ENCODE data around the gene CETP.

DNA sequence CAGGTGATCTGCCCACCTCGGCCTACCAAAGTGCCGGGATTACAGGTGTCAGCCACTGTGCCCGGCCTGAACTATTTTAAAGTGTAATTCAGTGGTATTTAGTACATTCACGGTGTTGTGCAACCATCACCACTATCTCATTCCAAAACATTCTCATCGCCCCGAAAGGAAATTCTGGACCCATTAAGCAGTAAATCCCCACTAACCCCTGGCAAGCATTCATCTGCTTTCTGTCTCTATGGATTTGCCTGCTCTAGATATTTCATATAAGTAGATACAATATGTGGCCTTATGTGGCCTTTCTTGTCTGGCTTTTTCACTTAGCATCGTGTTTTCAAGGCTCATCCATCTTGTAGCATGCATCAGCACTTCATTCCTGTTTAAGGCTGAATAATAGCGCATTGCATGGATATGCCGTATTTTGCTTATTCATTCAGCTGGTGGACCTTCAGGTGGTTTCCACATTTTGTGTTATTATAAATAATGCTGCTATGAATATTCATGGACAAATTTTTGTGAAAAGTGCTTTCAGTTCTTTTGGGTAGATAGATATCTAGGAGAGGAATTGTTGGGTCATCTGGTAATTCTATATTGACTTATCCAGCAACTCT, 38.2 kb upstream of the CETP start:
- TF ChIP-seq, protein P1, sequence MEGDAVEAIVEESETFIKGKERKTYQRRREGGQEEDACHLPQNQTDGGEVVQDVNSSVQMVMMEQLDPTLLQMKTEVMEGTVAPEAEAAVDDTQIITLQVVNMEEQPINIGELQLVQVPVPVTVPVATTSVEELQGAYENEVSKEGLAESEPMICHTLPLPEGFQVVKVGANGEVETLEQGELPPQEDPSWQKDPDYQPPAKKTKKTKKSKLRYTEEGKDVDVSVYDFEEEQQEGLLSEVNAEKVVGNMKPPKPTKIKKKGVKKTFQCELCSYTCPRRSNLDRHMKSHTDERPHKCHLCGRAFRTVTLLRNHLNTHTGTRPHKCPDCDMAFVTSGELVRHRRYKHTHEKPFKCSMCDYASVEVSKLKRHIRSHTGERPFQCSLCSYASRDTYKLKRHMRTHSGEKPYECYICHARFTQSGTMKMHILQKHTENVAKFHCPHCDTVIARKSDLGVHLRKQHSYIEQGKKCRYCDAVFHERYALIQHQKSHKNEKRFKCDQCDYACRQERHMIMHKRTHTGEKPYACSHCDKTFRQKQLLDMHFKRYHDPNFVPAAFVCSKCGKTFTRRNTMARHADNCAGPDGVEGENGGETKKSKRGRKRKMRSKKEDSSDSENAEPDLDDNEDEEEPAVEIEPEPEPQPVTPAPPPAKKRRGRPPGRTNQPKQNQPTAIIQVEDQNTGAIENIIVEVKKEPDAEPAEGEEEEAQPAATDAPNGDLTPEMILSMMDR (IDR thresholded peaks at IDR 0.05; ENCODE audit: low read depth, low read length, missing input control) = no peak
- TF ChIP-seq, protein P2, sequence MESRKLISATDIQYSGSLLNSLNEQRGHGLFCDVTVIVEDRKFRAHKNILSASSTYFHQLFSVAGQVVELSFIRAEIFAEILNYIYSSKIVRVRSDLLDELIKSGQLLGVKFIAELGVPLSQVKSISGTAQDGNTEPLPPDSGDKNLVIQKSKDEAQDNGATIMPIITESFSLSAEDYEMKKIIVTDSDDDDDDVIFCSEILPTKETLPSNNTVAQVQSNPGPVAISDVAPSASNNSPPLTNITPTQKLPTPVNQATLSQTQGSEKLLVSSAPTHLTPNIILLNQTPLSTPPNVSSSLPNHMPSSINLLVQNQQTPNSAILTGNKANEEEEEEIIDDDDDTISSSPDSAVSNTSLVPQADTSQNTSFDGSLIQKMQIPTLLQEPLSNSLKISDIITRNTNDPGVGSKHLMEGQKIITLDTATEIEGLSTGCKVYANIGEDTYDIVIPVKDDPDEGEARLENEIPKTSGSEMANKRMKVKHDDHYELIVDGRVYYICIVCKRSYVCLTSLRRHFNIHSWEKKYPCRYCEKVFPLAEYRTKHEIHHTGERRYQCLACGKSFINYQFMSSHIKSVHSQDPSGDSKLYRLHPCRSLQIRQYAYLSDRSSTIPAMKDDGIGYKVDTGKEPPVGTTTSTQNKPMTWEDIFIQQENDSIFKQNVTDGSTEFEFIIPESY (IDR thresholded peaks at IDR 0.05) = no peak
- TF ChIP-seq SP1 (IDR thresholded peaks at IDR 0.05) (no peak), HNF4G (IDR thresholded peaks at IDR 0.05) (no peak), JUND (IDR thresholded peaks at IDR 0.05) (no peak), YY1 (IDR thresholded peaks at IDR 0.05) (no peak)
- TF ChIP-seq, protein P3, sequence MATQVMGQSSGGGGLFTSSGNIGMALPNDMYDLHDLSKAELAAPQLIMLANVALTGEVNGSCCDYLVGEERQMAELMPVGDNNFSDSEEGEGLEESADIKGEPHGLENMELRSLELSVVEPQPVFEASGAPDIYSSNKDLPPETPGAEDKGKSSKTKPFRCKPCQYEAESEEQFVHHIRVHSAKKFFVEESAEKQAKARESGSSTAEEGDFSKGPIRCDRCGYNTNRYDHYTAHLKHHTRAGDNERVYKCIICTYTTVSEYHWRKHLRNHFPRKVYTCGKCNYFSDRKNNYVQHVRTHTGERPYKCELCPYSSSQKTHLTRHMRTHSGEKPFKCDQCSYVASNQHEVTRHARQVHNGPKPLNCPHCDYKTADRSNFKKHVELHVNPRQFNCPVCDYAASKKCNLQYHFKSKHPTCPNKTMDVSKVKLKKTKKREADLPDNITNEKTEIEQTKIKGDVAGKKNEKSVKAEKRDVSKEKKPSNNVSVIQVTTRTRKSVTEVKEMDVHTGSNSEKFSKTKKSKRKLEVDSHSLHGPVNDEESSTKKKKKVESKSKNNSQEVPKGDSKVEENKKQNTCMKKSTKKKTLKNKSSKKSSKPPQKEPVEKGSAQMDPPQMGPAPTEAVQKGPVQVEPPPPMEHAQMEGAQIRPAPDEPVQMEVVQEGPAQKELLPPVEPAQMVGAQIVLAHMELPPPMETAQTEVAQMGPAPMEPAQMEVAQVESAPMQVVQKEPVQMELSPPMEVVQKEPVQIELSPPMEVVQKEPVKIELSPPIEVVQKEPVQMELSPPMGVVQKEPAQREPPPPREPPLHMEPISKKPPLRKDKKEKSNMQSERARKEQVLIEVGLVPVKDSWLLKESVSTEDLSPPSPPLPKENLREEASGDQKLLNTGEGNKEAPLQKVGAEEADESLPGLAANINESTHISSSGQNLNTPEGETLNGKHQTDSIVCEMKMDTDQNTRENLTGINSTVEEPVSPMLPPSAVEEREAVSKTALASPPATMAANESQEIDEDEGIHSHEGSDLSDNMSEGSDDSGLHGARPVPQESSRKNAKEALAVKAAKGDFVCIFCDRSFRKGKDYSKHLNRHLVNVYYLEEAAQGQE (IDR thresholded peaks at IDR 0.05) = no peak
- TF ChIP-seq, protein P4, sequence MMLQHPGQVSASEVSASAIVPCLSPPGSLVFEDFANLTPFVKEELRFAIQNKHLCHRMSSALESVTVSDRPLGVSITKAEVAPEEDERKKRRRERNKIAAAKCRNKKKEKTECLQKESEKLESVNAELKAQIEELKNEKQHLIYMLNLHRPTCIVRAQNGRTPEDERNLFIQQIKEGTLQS (IDR thresholded peaks at IDR 0.05) = no peak

All from liver (tissue), 3 donors.